Hematopoietic multipotent progenitor cell (in vitro differentiated cells): ENCODE measurements around the gene ANKRD16. TPM values are rescaled to one million over a fixed set of nuclear protein-coding genes. Genes with fewer than 3 reads are reported as not detected.
A peak's percentile ranks its signal among the peaks of the same experiment; 100 is the strongest.
"Not testable (repeated sequence)": the region's sequence is repeated elsewhere in the genome, so short reads cannot be mapped to it uniquely, and the experiment has no call there.

Experiments used
- DNase-seq, 3 donors: peaks; one replicate each; pipeline ENCODE4 v3.0.0-alpha.2; 2011 to 2015; ENCODE audit warnings: low read depth in 2 of 3, low spot score in 2 of 3
- total RNA-seq: library from RNA; depleted of rRNA; stranded (reverse); fragments of >200 nt; gene quantifications from one replicate; pipeline ENCODE4 v1.2.3, GENCODE V29; 2012

The ANKRD16 gene
- total RNA-seq, 1 donor = 12.4 TPM

GRCh38 chr10:5840314-5841307 lies 49.1 kb downstream of the ANKRD16 start:
- peak in 2 of 3 donors; percentile 26 to 48 for DNase-seq

DNA sequence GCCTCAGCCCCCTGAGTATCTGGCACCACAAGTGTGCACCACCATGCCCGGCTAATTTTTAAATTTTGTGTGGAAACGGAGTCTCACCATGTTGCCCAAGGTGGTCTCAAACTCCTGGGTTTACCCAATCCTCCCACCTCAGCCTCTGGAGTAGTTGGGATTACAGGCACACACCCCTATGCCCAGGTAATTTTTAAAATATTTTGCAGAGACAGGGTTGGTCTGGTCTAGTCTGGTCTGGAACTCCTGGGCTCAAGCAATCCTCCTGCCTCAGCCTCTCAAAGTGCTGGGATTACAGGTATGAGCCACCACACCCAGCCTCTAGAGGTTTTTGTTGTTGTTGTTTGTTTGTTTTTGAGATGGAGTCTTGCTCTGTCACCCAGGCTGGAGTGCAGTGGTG lies 53.5 kb downstream of the ANKRD16 start:
- DNase-seq = not testable (repeated sequence)

- no peak for DNase-seq
Observed at GRCh38 chr10:5835446-5836095, 54.1 kb downstream of the ANKRD16 start.

- DNase-seq = no peak
Observed at GRCh38 chr10:5833814-5834213, 55.9 kb downstream of the ANKRD16 start.

DNA sequence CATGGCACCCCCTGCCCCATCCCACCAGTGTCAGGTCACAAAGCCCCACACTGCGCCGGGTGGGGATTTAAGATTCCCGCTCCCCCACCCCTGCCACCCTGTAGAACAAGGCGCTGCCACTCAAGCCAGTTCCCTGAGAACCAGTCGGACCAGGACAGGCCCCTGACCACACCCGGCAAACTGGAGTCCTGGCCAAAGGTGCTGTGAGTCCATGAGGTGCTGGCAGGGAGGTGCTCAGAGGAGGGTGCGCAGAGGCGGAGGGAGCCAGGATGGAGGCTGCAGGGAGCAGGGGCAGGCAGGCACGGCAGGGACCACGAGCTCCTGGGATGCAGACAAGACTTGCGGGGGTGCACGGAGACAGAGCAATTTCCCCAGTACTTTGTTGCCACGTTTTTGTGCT lies 56.7 kb downstream of the ANKRD16 start:
- no peak for DNase-seq

GRCh38 chr10:5831446-5831782 lies 58.3 kb downstream of the ANKRD16 start:
- no peak for DNase-seq

DNA sequence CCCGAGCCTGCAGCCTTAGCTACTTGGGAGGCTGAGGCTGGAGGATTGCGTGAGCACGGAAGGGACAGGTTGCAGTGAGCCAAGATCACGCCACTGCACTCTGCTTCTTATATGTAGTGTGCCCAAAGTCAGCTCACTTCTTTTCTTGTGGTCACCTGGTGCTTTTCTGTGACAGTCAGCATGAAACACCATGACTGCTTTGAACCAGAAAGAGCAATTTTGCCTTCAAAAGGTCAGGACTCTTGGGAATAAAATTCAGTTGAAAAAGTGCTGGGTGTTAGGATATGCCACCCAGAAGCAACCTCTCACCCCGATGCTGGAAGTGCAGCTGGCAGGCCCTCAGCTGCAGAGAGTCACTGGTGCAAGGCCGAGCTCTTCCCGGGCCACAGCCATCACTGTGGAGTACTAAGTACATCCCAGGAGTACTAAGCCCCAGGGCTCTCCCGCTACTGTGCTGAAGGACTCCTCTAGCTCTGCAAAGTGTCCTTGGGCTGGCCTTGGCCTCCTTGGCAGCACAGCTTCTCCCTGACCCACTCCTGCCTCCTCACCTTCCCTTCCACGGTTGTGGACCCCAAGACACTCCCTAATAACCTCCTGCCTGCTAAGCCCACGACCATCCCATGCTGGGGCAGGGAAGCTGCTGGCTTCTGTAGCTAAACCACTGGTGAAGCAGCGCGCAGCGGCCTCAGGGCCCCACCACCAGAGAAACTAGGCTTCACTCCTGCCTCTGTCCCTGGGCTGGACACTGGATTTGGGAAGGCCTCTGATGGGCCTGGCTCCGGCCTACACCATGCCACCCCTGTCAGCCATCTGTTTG lies 58.9 kb downstream of the ANKRD16 start:
- no peak for DNase-seq

DNA sequence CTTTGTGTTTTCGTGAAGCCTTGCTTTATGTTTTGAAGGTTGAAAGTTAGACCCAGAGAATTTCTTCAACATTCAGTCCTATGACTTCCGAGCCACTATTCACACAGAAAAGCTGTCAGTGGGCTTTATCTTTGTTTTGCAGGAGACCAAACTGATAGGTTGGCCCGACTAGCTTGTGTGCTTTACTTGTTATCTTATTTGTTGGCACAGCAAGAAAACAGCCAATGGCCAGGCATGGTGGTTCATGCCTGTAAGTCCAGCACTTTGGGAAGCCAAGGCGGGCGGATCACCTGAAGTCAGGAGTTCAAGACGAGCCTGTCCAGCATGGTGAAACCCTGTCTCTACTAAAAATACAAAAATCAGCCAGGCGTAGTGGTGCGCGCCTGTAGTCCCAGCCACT lies 60.4 kb downstream of the ANKRD16 start:
- DNase-seq = no peak

DNA sequence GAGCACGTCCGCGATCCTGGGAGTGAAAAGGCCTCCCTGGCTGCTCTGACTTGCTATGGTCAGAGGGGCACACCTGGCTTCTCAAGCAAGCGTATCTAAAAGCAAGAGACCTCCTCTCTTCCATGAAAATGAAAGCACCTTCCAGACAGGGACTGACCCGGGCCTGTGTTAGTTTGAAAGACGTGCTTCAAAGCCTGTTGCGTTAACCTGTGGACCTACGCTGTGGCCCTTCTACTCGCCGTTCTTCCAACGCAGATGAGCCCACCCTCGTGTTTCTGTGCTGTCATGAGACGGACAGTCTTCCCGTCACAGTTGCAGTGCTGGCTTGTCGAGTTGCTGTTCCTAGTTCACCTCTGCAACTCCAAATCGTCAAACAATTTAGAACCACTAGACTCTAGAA lies 61.0 kb downstream of the ANKRD16 start:
- no peak for DNase-seq

- DNase-seq = no peak
Observed at GRCh38 chr10:5827841-5828240, 61.9 kb downstream of the ANKRD16 start.

- DNase-seq = not testable (repeated sequence)
Observed at GRCh38 chr10:5826511-5826910, 63.2 kb downstream of the ANKRD16 start.

- no peak for DNase-seq
Observed at GRCh38 chr10:5818894-5819293, 70.8 kb downstream of the ANKRD16 start.

- DNase-seq = no peak
Observed at GRCh38 chr10:5818048-5818331, 71.7 kb downstream of the ANKRD16 start.

GRCh38 chr10:5817322-5818047 lies 72.2 kb downstream of the ANKRD16 start:
- DNase-seq = no peak

DNA sequence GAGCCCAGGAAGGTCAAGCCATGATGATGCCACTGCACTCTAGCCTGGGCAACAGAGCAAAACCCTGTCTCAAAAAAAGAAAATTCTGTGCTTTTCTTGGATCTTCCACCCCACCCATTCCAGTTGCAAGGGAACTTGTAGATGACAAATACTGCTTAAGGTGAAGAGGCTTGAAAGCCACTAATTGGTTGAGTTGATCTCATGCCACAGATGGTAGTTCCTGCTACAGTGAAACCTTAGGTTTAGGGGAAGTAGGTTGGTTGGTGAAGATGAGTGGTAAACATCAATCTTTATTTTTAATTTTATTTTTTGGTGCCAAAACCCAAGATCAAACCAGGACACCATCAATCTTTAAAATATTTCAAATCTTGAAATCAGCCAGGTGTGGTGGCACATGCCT lies 73.5 kb downstream of the ANKRD16 start:
- DNase-seq = peak in 1 of 3 donors; percentile 30

GRCh38 chr10:5814110-5815107 lies 75.3 kb downstream of the ANKRD16 start:
- DNase-seq = no peak

DNA sequence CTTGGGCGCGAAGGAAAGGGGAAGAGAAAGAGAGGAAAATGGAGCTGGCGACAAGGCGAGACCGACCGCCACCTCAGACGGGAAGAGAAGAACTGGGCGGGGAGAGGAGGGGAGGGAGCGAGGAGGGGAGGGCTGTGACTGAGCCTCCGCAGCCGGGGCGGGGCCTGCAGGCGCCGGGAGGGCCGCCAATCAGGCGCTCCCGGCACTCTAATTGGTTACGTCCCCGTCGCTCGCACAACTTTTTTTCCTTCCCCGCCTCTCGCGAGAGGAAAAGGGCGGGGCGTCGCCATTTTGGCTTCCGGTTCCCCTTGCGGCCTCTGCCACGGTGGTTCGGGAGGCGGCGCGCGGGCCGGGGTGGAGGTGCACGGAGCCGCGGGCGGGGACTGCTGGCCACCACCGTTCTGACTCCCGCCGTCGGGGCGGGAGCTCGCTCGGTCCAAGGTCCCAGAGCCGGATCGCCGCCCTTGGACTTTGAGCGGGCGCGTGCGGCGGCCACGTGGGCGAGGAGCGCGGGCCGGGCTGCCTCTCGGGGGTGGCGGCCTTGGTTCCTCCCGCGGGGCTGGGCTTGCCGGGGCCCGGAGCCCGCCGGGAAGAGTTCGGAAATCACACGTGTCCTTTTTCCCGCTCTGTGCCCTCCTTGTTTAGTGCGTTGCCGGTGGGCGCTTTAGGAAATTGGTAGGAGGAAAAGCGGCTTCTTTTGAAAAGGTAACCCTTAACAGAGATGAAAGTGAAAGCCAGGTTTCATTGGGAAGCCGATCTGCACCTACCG lies 76.2 kb downstream of the ANKRD16 start, which contains the start of gene GDI2:
Gene GDI2, minus strand, starts transcription at position 94 of the 769 bp plus-strand sequence. CDS start 176 bp downstream, outside the sequence.
- peak; percentile 93 to 98 (median 96) for DNase-seq

- no peak for DNase-seq
Observed at GRCh38 chr10:5813091-5813340, 76.7 kb downstream of the ANKRD16 start.
